Ascending aorta (tissue), 2 donors: ENCODE results near the gene CYP24A1. TPM values are rescaled to one million over a fixed set of nuclear protein-coding genes. Genes with fewer than 3 reads are reported as not detected.

Source experiments
- DNase-seq, 2 donors: peaks; one replicate each; pipeline ENCODE4 v3.0.0-alpha.2; 2019; ENCODE audit warnings: low spot score in 2 of 2
- H3K27ac ChIP-seq, 2 donors: fragments of 200-600 bp; sonication (generic); one replicate each; pipeline ENCODE4 v1.5.1; 2016 to 2017; ENCODE audit warnings: mild to moderate bottlenecking in 1 of 2
- H3K27me3 ChIP-seq: fragments of 200-600 bp; sonication (generic); one replicate; pipeline ENCODE4 v1.5.1; 2017
- H3K36me3 ChIP-seq, 2 donors: fragments of 200-600 bp; sonication (generic); one replicate each; pipeline ENCODE4 v1.5.1; 2016
- H3K4me1 ChIP-seq, 2 donors: fragments of 200-600 bp; sonication (generic); one replicate each; pipeline ENCODE4 v1.5.1; 2016 to 2017; ENCODE audit warnings: mild to moderate bottlenecking in 1 of 2
- H3K4me3 ChIP-seq, 2 donors: fragments of 200-600 bp; sonication (generic); one replicate each; pipeline ENCODE4 v1.5.1; 2016 to 2017; ENCODE audit warnings: mild to moderate bottlenecking in 1 of 2
- H3K9me3 ChIP-seq, 2 donors: fragments of 200-600 bp; sonication (generic); one replicate each; pipeline ENCODE4 v1.5.1; 2016
- CTCF ChIP-seq, 3 experiments: fragments of 200-600 bp in 2 of 3; fragments of 450-650 bp in 1 of 3; sonication (generic) in 2 of 3; IDR thresholded peaks; one replicate each; pipeline ENCODE4 v1.5.1; 2016 to 2019; ENCODE audit warnings: antibody characterized with exemption in 3 of 3, mild to moderate bottlenecking in 1 of 3, moderate library complexity in 1 of 3
- intact Hi-C: fragments of 100-400 bp; cut with DNase I; formaldehyde crosslinking; loops from one replicate; pipeline ENCODE4 v1.15.1; 2023
- total RNA-seq: library from RNA; depleted of rRNA; stranded (reverse); fragments of >200 nt; gene quantifications from one replicate; pipeline ENCODE4 v1.1.0, GENCODE V29; 2016

Gene CYP24A1
- total RNA-seq, 1 donor from 2014 or later, result not detected

GRCh38 chr20:54158226-54158625, 15.6 kb downstream of the CYP24A1 start:
- Histone ChIP-seq H3K27ac (no peak overlapping the region), H3K36me3 (no peaks in the 10 kb centered on the region), H3K9me3 (no peaks in the 10 kb centered on the region), H3K4me3 (no peak overlapping the region), H3K27me3 (no peaks in the 10 kb centered on the region), H3K4me1 (no peaks in the 10 kb centered on the region)
- TF ChIP-seq CTCF (IDR thresholded peaks at IDR 0.05), result no peak
- intact Hi-C loops, result no loop called here
- no peak for DNase-seq

DNA sequence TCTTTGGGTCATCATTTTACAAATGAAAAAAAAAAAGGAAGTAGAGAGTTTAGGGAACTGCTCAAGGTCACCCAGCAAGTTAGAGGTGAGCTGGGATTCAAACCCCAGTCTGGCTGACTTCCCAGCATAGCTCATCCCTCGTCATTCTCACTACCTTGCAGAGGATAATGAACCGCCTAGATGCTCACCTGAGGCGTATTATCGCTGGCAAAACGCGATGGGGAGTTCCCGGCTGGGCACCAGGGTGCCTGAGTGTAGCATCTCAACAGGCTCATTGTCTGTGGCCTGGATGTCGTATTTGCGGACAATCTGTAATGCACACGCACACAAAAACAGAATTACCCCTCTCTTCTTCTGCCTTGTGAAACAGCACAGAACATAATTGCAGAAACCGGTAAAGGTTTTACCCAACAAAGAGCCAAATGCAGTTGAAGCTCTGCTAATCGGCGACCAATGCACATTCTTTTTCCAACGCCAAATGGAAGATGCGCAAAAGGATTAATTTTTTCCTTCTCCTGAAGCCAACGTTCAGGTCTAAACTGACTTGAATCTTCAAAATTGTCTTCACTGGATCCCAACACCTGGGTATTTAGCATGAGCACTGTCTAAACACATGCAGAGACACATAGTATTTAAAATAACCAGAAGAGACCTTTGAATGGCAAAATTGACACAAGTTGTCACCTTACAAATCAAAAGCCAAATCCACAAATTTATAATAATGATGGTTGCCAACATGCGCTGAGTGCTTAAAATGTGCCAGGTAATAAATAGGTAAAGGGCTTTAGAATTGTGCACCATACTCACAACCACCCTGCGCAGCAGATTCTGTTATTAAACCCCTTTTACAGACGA, 16.6 kb downstream of the CYP24A1 start:
- Histone ChIP-seq H3K4me1 (no peaks in the 10 kb centered on the region), H3K27ac (no peak overlapping the region), H3K27me3 (no peaks in the 10 kb centered on the region), H3K9me3 (no peaks in the 10 kb centered on the region), H3K4me3 (no peak overlapping the region), H3K36me3 (no peaks in the 10 kb centered on the region)
- no peak for DNase-seq
- TF ChIP-seq CTCF (IDR thresholded peaks at IDR 0.05), result no peak
- intact Hi-C loops, result no loop called here

DNA sequence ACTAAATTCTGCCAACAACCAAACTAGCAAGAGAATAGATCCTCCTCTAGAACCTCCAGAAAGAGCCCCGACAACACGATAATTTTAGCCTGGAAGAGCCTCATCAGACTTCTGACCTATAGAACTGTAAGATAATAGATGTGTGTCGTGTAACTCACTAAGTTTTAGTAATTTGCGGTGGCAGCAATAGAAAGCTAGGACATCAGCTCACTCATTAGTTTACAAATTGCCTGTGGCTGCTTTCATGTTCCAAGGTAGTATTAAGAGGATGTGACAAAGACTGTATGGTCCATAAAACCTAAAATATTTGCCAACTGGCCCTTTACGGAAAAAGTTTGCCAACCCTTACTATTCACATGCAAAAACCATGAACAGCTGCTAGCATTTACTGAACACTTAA, 17.3 kb downstream of the CYP24A1 start:
- no peak for DNase-seq
- no peaks in the 10 kb centered on the region for H3K4me1 ChIP-seq
- no peak overlapping the region for H3K4me3 ChIP-seq
- TF ChIP-seq CTCF (IDR thresholded peaks at IDR 0.05), result no peak
- no peaks in the 10 kb centered on the region for H3K36me3 ChIP-seq
- no peaks in the 10 kb centered on the region for H3K9me3 ChIP-seq
- no peaks in the 10 kb centered on the region for H3K27me3 ChIP-seq
- intact Hi-C loops, result no loop called here
- no peak overlapping the region for H3K27ac ChIP-seq

- Histone ChIP-seq H3K4me3 (no peak overlapping the region), H3K36me3 (no peaks in the 10 kb centered on the region), H3K27me3 (no peaks in the 10 kb centered on the region), H3K4me1 (no peaks in the 10 kb centered on the region), H3K27ac (no peak overlapping the region), H3K9me3 (no peaks in the 10 kb centered on the region)
- DNase-seq, result no peak
- intact Hi-C loops, result no loop called here
- no peak for TF ChIP-seq CTCF (IDR thresholded peaks at IDR 0.05)
Observed at GRCh38 chr20:54155736-54156317, 18.0 kb downstream of the CYP24A1 start.

DNA sequence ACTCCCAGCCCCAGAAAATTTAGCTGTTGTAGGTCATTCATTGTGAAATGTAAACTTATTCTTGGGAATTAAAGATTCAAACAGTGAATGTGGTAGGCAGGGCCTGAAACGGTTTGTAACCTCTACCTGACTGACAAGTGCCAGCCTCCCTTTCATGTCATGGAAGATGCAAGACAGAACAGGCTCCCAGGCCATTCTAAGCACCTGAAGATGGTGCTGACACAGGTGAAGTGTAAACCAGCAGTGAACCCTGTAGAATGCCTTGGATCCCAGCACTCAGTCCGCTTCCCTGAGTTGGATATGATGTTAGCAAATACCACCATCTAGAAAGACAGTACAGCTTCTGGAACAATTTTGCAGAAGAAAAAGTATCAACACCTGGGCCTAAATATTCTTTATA, 19.3 kb downstream of the CYP24A1 start:
- Histone ChIP-seq H3K27ac (no peak overlapping the region), H3K9me3 (no peaks in the 10 kb centered on the region), H3K36me3 (no peaks in the 10 kb centered on the region), H3K27me3 (no peaks in the 10 kb centered on the region), H3K4me1 (no peaks in the 10 kb centered on the region), H3K4me3 (no peak overlapping the region)
- no peak for TF ChIP-seq CTCF (IDR thresholded peaks at IDR 0.05)
- intact Hi-C loops, result no loop called here
- no peak for DNase-seq
